ENCODE measurements around the gene SYT6.

- TF ChIP-seq EZH2 (IDR thresholded peaks at IDR 0.05; ENCODE audit: borderline replicate concordance, low read depth, low read length, poor library complexity, severe bottlenecking) (no peak), CTCF (conservative IDR thresholded peaks at IDR 0.05; ENCODE audit: low read depth, low read length) (no peak)
These were observed 91.1 kb downstream of the SYT6 start for GRCh38 chr1:114062477-114063099.
